NCI-H187 (cell line): ENCODE data around the gene MEPCE.
A peak's percentile ranks its signal among the peaks of the same experiment; 100 is the strongest.

Experiments used
- DNase-seq, 2 experiments: peaks; one replicate each; lab custom pipeline; 2025; lab: John Stamatoyannopoulos, UW

The MEPCE gene

GRCh38 chr7:100464210-100464660, 34.6 kb downstream of the MEPCE start, which contains the start of gene SPACDR:
Gene SPACDR (minus strand): TSS chr7:100464260. CDS start chr7:100464025, 235 bp downstream.
- no peak for DNase-seq

GRCh38 chr7:100464791-100465190, 35.2 kb downstream of the MEPCE start:
- DNase-seq = no peak

GRCh38 chr7:100465299-100465698, 35.7 kb downstream of the MEPCE start:
- DNase-seq = no peak

- DNase-seq = no peak
These were observed 36.2 kb downstream of the MEPCE start for GRCh38 chr7:100465702-100466311.

GRCh38 chr7:100466653-100467605, 37.3 kb downstream of the MEPCE start:
- no peak for DNase-seq

- DNase-seq = no peak
These were observed 38.2 kb downstream of the MEPCE start for GRCh38 chr7:100467638-100468373.

GRCh38 chr7:100469227-100470044, 39.8 kb downstream of the MEPCE start:
- peak; percentile 64 to 75 for DNase-seq

- DNase-seq = no peak
These were observed 41.4 kb downstream of the MEPCE start for GRCh38 chr7:100471021-100471420.

GRCh38 chr7:100472121-100472851, 42.7 kb downstream of the MEPCE start:
- no peak for DNase-seq

- no peak for DNase-seq
These were observed 43.3 kb downstream of the MEPCE start for GRCh38 chr7:100472854-100473499.

- no peak for DNase-seq
These were observed 45.9 kb downstream of the MEPCE start for GRCh38 chr7:100475549-100475948.

GRCh38 chr7:100476101-100476780, 46.6 kb downstream of the MEPCE start:
- DNase-seq = no peak

GRCh38 chr7:100476903-100477870, 47.6 kb downstream of the MEPCE start:
- DNase-seq = no peak

- DNase-seq = no peak
These were observed 48.2 kb downstream of the MEPCE start for GRCh38 chr7:100477871-100478267.

- peak; percentile 42 to 72 for DNase-seq
These were observed 49.5 kb downstream of the MEPCE start, which contains the start of gene TSC22D4 for GRCh38 chr7:100478958-100479660. Gene TSC22D4 (minus strand): TSS chr7:100479214. CDS start chr7:100478038, 1,176 bp downstream.

- DNase-seq = no peak
These were observed 51.8 kb downstream of the MEPCE start for GRCh38 chr7:100481466-100481865.

- DNase-seq = no peak
These were observed 53.1 kb downstream of the MEPCE start for GRCh38 chr7:100482728-100483089.
